K562 (cell line): ENCODE measurements around the gene TMPRSS7.

Source experiments
- BDP1 ChIP-seq: IDR thresholded peaks from 3 replicates; pipeline ENCODE4 v1.6.1; 2011; ENCODE audit not compliant: insufficient read length, insufficient read depth
- LARP7 ChIP-seq: fragments of 450-650 bp; IDR thresholded peaks from 2 replicates; pipeline ENCODE4 v1.6.1; 2016
- MCM7 ChIP-seq, 2 experiments: fragments of 450-650 bp; IDR thresholded peaks; 2 replicates each; pipeline ENCODE4 v1.6.1; 2016 to 2018
- MTA1 ChIP-seq: fragments of 450-650 bp; IDR thresholded peaks from 2 replicates; pipeline ENCODE4 v1.6.1; 2017; ENCODE audit warnings: borderline replicate concordance
- NCOA2 ChIP-seq, 2 experiments: fragments of 450-650 bp; IDR thresholded peaks; 2 replicates each; pipeline ENCODE4 v1.6.1; 2018; ENCODE audit warnings: mild to moderate bottlenecking in 2 of 2, moderate library complexity in 1 of 2; ENCODE audit not compliant: partially characterized antibody in 2 of 2
- RFX5 ChIP-seq: IDR thresholded peaks from 2 replicates; pipeline ENCODE4 v1.6.1; 2011; ENCODE audit warnings: low read depth, mild to moderate bottlenecking, improper control_type of control experiment, low read length
- TEAD2 ChIP-seq: fragments of 450-650 bp; IDR thresholded peaks from 2 replicates; pipeline ENCODE4 v1.6.1; 2016; ENCODE audit warnings: missing genetic modification characterization, control low read depth, missing compliant biosample characterization
- USF2 ChIP-seq: sonication (generic); formaldehyde crosslinking; IDR thresholded peaks from 2 replicates; pipeline ENCODE4 v1.5.0; 2020; ENCODE audit warnings: missing genetic modification reagents
- ZC3H11A ChIP-seq: IDR thresholded peaks from 2 replicates; pipeline ENCODE4 v1.6.1; 2012; ENCODE audit warnings: low read depth, low read length, improper control_type of control experiment
- ZNF512 ChIP-seq: IDR thresholded peaks from 2 replicates; pipeline ENCODE4 v1.6.1; 2016; ENCODE audit warnings: missing genetic modification characterization, missing compliant biosample characterization
- ZNF592 ChIP-seq: fragments of 450-650 bp; IDR thresholded peaks from 2 replicates; pipeline ENCODE4 v1.6.1; 2017; ENCODE audit warnings: antibody characterized with exemption, mild to moderate bottlenecking

DNA sequence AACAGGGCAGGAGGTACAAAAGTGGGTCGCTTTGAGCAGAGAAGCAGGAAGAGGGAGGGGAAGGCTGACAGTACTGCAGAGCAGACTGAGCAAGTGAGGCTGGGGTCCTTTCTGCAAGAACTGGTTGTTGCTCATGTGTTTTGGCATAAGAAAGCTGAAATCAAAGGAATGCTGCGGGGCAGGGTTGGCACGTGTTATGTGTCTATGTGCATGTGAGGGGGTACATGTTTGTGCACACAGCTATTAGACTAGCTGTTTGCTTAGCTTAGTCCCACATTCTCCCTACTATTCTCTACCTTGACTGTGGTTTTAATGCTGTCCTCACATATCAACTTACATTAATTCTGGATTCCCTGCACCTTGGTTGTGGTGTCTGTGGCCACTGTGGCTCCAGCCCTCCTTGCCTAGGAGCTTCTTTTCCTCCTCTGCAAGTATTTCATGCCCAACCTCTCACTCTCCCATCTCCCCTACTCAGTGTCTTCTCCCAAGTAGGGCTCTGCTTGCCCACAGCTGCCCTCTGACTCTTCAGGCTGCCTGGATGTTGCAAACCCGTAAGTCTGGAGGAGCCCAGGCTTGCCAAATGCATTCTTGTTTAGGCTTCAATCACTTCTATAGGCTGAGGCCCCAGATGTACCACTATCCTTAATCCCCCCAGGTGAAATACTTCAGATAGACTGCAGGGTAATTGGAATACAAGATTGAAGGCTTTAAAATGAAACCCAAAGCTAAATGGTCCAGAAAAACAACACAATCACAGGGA lies 31.0 kb upstream of the TMPRSS7 start:
- TF ChIP-seq RFX5 (no peak), ZC3H11A (no peak), ZNF512 (tag) (no peak), NCOA2 (IDR thresholded peaks at IDR 0.05; ENCODE audit: partially characterized antibody in 2 of 2) (no peak), ZNF592 (no peak), USF2 (no peak), BDP1 (no peak), TEAD2 (tag) (no peak), MTA1 (no peak), MCM7 (IDR thresholded peaks at IDR 0.05) (no peak), LARP7 (no peak)
